Endodermal cell (in vitro differentiated cells): ENCODE data around the gene ITGA11. TPM values are rescaled to one million over a fixed set of nuclear protein-coding genes. Genes with fewer than 3 reads are reported as not detected.

ENCODE experiments used
- DNase-seq: peaks from one replicate; pipeline ENCODE4 v3.0.0-alpha.2; 2017
- H3K27ac ChIP-seq: 2 replicates; pipeline ENCODE4 v1.5.1; 2013; ENCODE audit warnings: mild to moderate bottlenecking, low read depth, low read length, moderate library complexity
- H3K27me3 ChIP-seq: 2 replicates; pipeline ENCODE4 v1.6.1; 2013; ENCODE audit warnings: mild to moderate bottlenecking, low read length, moderate library complexity; ENCODE audit not compliant: insufficient read depth, control insufficient read depth, poor library complexity, severe bottlenecking
- H3K36me3 ChIP-seq: 2 replicates; pipeline ENCODE4 v1.7.0; 2013; ENCODE audit warnings: mild to moderate bottlenecking, low read length, moderate library complexity; ENCODE audit not compliant: control insufficient read depth, insufficient read depth
- H3K4me1 ChIP-seq: one replicate; pipeline ENCODE4 v1.7.0; 2013; ENCODE audit warnings: low read length; ENCODE audit not compliant: control insufficient read depth, insufficient read depth
- H3K4me3 ChIP-seq: 2 replicates; pipeline ENCODE4 v1.5.1; 2013; ENCODE audit warnings: mild to moderate bottlenecking, low read length, moderate library complexity
- H3K9ac ChIP-seq: 2 replicates; pipeline ENCODE4 v1.6.1; 2013; ENCODE audit warnings: mild to moderate bottlenecking, low read length, moderate library complexity; ENCODE audit not compliant: poor library complexity, severe bottlenecking; ENCODE audit errors: extremely low read depth
- H3K9me3 ChIP-seq: 2 replicates; pipeline ENCODE4 v1.6.1; 2013; ENCODE audit warnings: mild to moderate bottlenecking, low read length, moderate library complexity; ENCODE audit not compliant: control insufficient read depth
- H3K27ac Mint-ChIP-seq: 2 replicates; pipeline ENCODE4 v1.8.0; 2020; ENCODE audit warnings: mixed read lengths
- H3K27me3 Mint-ChIP-seq: 2 replicates; pipeline ENCODE4 v1.8.0; 2021; ENCODE audit warnings: mild to moderate bottlenecking, mixed read lengths; ENCODE audit not compliant: insufficient read depth
- H3K36me3 Mint-ChIP-seq: 2 replicates; pipeline ENCODE4 v1.8.0; 2020; ENCODE audit warnings: low read depth, mixed read lengths
- H3K4me1 Mint-ChIP-seq: 2 replicates; pipeline ENCODE4 v1.8.0; 2020; ENCODE audit warnings: mixed read lengths
- H3K4me3 Mint-ChIP-seq: 2 replicates; pipeline ENCODE4 v1.8.0; 2020; ENCODE audit warnings: mild to moderate bottlenecking, moderate library complexity, mixed read lengths
- H3K9me3 Mint-ChIP-seq: 2 replicates; pipeline ENCODE4 v1.8.0; 2020; ENCODE audit warnings: mild to moderate bottlenecking, mixed read lengths
- CTCF ChIP-seq: fragments of 200-600 bp; sonication (generic); conservative IDR thresholded peaks from 2 replicates; pipeline ENCODE4 v1.5.0; 2021; ENCODE audit warnings: antibody characterized with exemption, mild to moderate bottlenecking
- WGBS, 2 experiments: methylation state at CpG; one replicate each; pipeline versions ENCODE4 v1.1.5 to v1.1.7; 2013; ENCODE audit warnings: missing lambda C conversion rate in 2 of 2, mixed read lengths in 1 of 2; ENCODE audit not compliant: insufficient coverage in 1 of 2, insufficient read length in 1 of 2; 5-methylcytosine and 5-hydroxymethylcytosine counted together
- total RNA-seq, 2 donors: library from RNA; stranded (reverse); fragmentation: NEBNext Ultra II Directional in 1 of 2; extraction: Animal tissue kit (Norgen Biotek cat#: 25700) in 1 of 2; gene quantifications; 2 replicates in 1 of 2; 3 replicates in 1 of 2; pipeline ENCODE4 v1.2.1, GENCODE V29; 2021

Gene ITGA11
- total RNA-seq, 2 donors from 2014 or later: 0.35 to 1.4 TPM

- Histone ChIP-seq H3K27ac (no peak overlapping the region), H3K9me3 (no peaks in the 10 kb centered on the region), H3K4me1 (no peaks in the 10 kb centered on the region), H3K9ac (no peak overlapping the region), H3K4me3 (no peak overlapping the region), H3K36me3 (no peaks in the 10 kb centered on the region), H3K27me3 (no peaks in the 10 kb centered on the region)
- Mint-ChIP-seq H3K4me3 (no peak overlapping the region), H3K27me3 (peaks cover 3% of the 10 kb centered on the region), H3K9me3 (peaks cover 8% of the 10 kb centered on the region), H3K27ac (no peak overlapping the region), H3K36me3 (no peaks in the 10 kb centered on the region), H3K4me1 (peaks cover 4% of the 10 kb centered on the region)
- 93 to 100% methylated on average over 2 to 3 of the region's 3 CpGs for WGBS, 2 experiments
- TF ChIP-seq CTCF: no peak
- DNase-seq: no peak
Observed at GRCh38 chr15:68378595-68378994, 53.4 kb downstream of the ITGA11 start.

GRCh38 chr15:68377766-68378165, 54.2 kb downstream of the ITGA11 start:
- WGBS, 2 experiments: 87% methylated on average over 3 of the region's 3 CpGs; no CpG with 5 or more reads in 1 of the 2 experiments
- no peak for DNase-seq
- no peak overlapping the region for H3K4me3 ChIP-seq
- H3K27me3 Mint-ChIP-seq: peaks cover 3% of the 10 kb centered on the region
- no peaks in the 10 kb centered on the region for H3K36me3 ChIP-seq
- H3K27ac Mint-ChIP-seq: no peak overlapping the region
- no peaks in the 10 kb centered on the region for H3K9me3 ChIP-seq
- H3K9me3 Mint-ChIP-seq: peaks cover 1% of the 10 kb centered on the region
- no peaks in the 10 kb centered on the region for H3K36me3 Mint-ChIP-seq
- H3K4me1 Mint-ChIP-seq: peaks cover 4% of the 10 kb centered on the region
- no peak overlapping the region for H3K27ac ChIP-seq
- H3K9ac ChIP-seq: no peak overlapping the region
- H3K4me3 Mint-ChIP-seq: no peak overlapping the region
- no peaks in the 10 kb centered on the region for H3K4me1 ChIP-seq
- H3K27me3 ChIP-seq: no peaks in the 10 kb centered on the region
- TF ChIP-seq CTCF: no peak

- H3K9me3 ChIP-seq: no peaks in the 10 kb centered on the region
- no peaks in the 10 kb centered on the region for H3K36me3 ChIP-seq
- no peaks in the 10 kb centered on the region for H3K4me1 ChIP-seq
- no peak overlapping the region for H3K9ac ChIP-seq
- peaks cover 4% of the 10 kb centered on the region for H3K4me1 Mint-ChIP-seq
- H3K27ac Mint-ChIP-seq: no peak overlapping the region
- peak; percentile 29 for DNase-seq
- no peaks in the 10 kb centered on the region for H3K27me3 ChIP-seq
- no peaks in the 10 kb centered on the region for H3K9me3 Mint-ChIP-seq
- H3K4me3 Mint-ChIP-seq: no peak overlapping the region
- no peak for TF ChIP-seq CTCF
- no peak overlapping the region for H3K27ac ChIP-seq
- no peak overlapping the region for H3K4me3 ChIP-seq
- peaks cover 3% of the 10 kb centered on the region for H3K27me3 Mint-ChIP-seq
- H3K36me3 Mint-ChIP-seq: no peaks in the 10 kb centered on the region
Observed at GRCh38 chr15:68376447-68377060, 55.4 kb downstream of the ITGA11 start.
